HCT116 (cell line): ENCODE results near the gene STRA8.

Experiments
- ATF3 ChIP-seq: IDR thresholded peaks from 2 replicates; pipeline ENCODE4 v1.6.1; 2012
- CTCF ChIP-seq, 3 experiments: fragments of 200-600 bp in 1 of 3; sonication (generic) in 1 of 3; IDR thresholded peaks in 2 of 3; conservative IDR thresholded peaks in 1 of 3; 2 replicates each; pipeline ENCODE4 v1.5.1; 2012 to 2017; ENCODE audit warnings: low read depth in 2 of 3, low read length in 2 of 3, antibody characterized with exemption in 1 of 3, borderline replicate concordance in 1 of 3, control low read depth in 1 of 3, mild to moderate bottlenecking in 1 of 3, mixed read lengths in 1 of 3, mixed run types in 1 of 3, moderate library complexity in 1 of 3; ENCODE audit not compliant: insufficient read depth in 1 of 3
- JUND ChIP-seq: IDR thresholded peaks from 2 replicates; pipeline ENCODE4 v1.6.1; 2012
- POLR2A ChIP-seq: IDR thresholded peaks from 2 replicates; pipeline ENCODE4 v1.7.0; 2011; ENCODE audit warnings: borderline replicate concordance; ENCODE audit not compliant: insufficient read depth, insufficient read length; ENCODE audit errors: extremely low read depth
- POLR2AphosphoS5 ChIP-seq: IDR thresholded peaks from 2 replicates; pipeline ENCODE4 v1.6.1; 2011; ENCODE audit warnings: mild to moderate bottlenecking, low read depth, low read length, moderate library complexity
- SIN3A ChIP-seq: IDR thresholded peaks from 2 replicates; pipeline ENCODE4 v1.6.1; 2012; ENCODE audit warnings: low read depth
- SP1 ChIP-seq: IDR thresholded peaks from 2 replicates; pipeline ENCODE4 v1.6.1; 2012; ENCODE audit warnings: low read depth
- TCF7L2 ChIP-seq: IDR thresholded peaks from 2 replicates; pipeline ENCODE4 v1.7.0; 2011; ENCODE audit warnings: borderline replicate concordance, inconsistent platforms; ENCODE audit not compliant: insufficient read depth, insufficient read length; ENCODE audit errors: extremely low read depth
- ZFX ChIP-seq: fragments of 450-650 bp; IDR thresholded peaks from 2 replicates; pipeline ENCODE4 v1.6.1; 2017
- ZNF274 ChIP-seq: fragments of 200-500 bp; sonication (Bioruptor generic); IDR thresholded peaks from 2 replicates; pipeline ENCODE4 v1.6.1; 2014; ENCODE audit warnings: mild to moderate bottlenecking, low read depth, low read length, inconsistent platforms

GRCh38 chr7:135247746-135248471 is 14.3 kb downstream of the STRA8 start:
- TF ChIP-seq CTCF (IDR thresholded peaks at IDR 0.05 in 2 of 3, conservative IDR thresholded peaks at IDR 0.05 in 1 of 3; ENCODE audit: borderline replicate concordance in 1 of 3, insufficient read depth in 1 of 3, low read depth in 2 of 3, low read length in 2 of 3) (no peak), POLR2AphosphoS5 (no peak), POLR2A (no peak), SP1 (no peak), JUND (no peak), ZNF274 (no peak), ZFX (no peak), ATF3 (no peak), SIN3A (no peak), TCF7L2 (no peak)
